ENCODE measurements around the gene STEAP4. TPM values are rescaled to one million over a fixed set of nuclear protein-coding genes. Genes with fewer than 3 reads are reported as not detected.
"Not testable (repeated sequence)": the region's sequence is repeated elsewhere in the genome, so short reads cannot be mapped to it uniquely, and the experiment has no call there.

Gene STEAP4
- total RNA-seq, 2 donors from 2014 or later, result 39.6 to 40.1 TPM

- 54% methylated on average over 1 of the region's 1 CpG for WGBS
Observed at GRCh38 chr7:88260719-88261118, 46.0 kb downstream of the STEAP4 start.

GRCh38 chr7:88259656-88260380 is 46.9 kb downstream of the STEAP4 start:
- Histone ChIP-seq H3K27me3 (replicated peaks; ENCODE audit: insufficient read depth) (no peaks in the 10 kb centered on the region), H3K4me1 (replicated peaks) (no peaks in the 10 kb centered on the region), H3K9me3 (no peaks in the 10 kb centered on the region), H3K27ac (no peak overlapping the region), H3K36me3 (no peaks in the 10 kb centered on the region), H3K4me3 (no peak overlapping the region)
- DNase-seq (ENCODE audit: low spot score), result no peak
- TF ChIP-seq POLR2A (IDR thresholded peaks at IDR 0.05) (no peak), POLR2AphosphoS5 (IDR thresholded peaks at IDR 0.05) (no peak), CTCF (IDR thresholded peaks at IDR 0.05) (no peak)
- intact Hi-C loops (cut with DNase I), result no loop called here
- 74% methylated on average over 2 of the region's 2 CpGs for WGBS

More at GRCh38 chr7:88260719-88261118, 46.0 kb downstream of the STEAP4 start:
- no peak for DNase-seq (ENCODE audit: low spot score)
- intact Hi-C loops (cut with DNase I), result no loop called here
- H3K27me3 ChIP-seq (replicated peaks; ENCODE audit: insufficient read depth), result no peaks in the 10 kb centered on the region
- H3K9me3 ChIP-seq, result no peaks in the 10 kb centered on the region
- TF ChIP-seq POLR2A (IDR thresholded peaks at IDR 0.05) (no peak), CTCF (IDR thresholded peaks at IDR 0.05) (no peak), POLR2AphosphoS5 (IDR thresholded peaks at IDR 0.05) (no peak)
- H3K36me3 ChIP-seq, result no peaks in the 10 kb centered on the region
- H3K4me1 ChIP-seq (replicated peaks), result no peaks in the 10 kb centered on the region
- H3K4me3 ChIP-seq, result no peak overlapping the region
- H3K27ac ChIP-seq, result no peak overlapping the region

- 95% methylated on average over 1 of the region's 1 CpG for WGBS
- DNase-seq (ENCODE audit: low spot score), result not testable (repeated sequence)
Observed at GRCh38 chr7:88258296-88258695, 48.4 kb downstream of the STEAP4 start.

GRCh38 chr7:88256906-88257305 is 49.8 kb downstream of the STEAP4 start:
- TF ChIP-seq POLR2A (IDR thresholded peaks at IDR 0.05) (no peak), CTCF (IDR thresholded peaks at IDR 0.05) (no peak), POLR2AphosphoS5 (IDR thresholded peaks at IDR 0.05) (no peak)
- intact Hi-C loops (cut with DNase I), result no loop called here
- no peaks in the 10 kb centered on the region for H3K27me3 ChIP-seq (replicated peaks; ENCODE audit: insufficient read depth)

More at GRCh38 chr7:88258296-88258695, 48.4 kb downstream of the STEAP4 start:
- H3K9me3 ChIP-seq; H3K27ac ChIP-seq; H3K27me3 ChIP-seq (replicated peaks; ENCODE audit: insufficient read depth); H3K36me3 ChIP-seq; H3K4me1 ChIP-seq (replicated peaks); H3K4me3 ChIP-seq; intact Hi-C loops (cut with DNase I): not testable (repeated sequence)

GRCh38 chr7:88254721-88255424 is 51.8 kb downstream of the STEAP4 start:
- DNase-seq (ENCODE audit: low spot score), result no peak
- Histone ChIP-seq H3K4me1 (replicated peaks) (no peaks in the 10 kb centered on the region), H3K36me3 (no peaks in the 10 kb centered on the region), H3K9me3 (no peaks in the 10 kb centered on the region), H3K4me3 (no peak overlapping the region), H3K27me3 (replicated peaks; ENCODE audit: insufficient read depth) (no peaks in the 10 kb centered on the region), H3K27ac (no peak overlapping the region)
- WGBS, result 86% methylated on average over 2 of the region's 2 CpGs
- intact Hi-C loops (cut with DNase I), result no loop called here
- TF ChIP-seq POLR2A (IDR thresholded peaks at IDR 0.05) (no peak), CTCF (IDR thresholded peaks at IDR 0.05) (no peak), POLR2AphosphoS5 (IDR thresholded peaks at IDR 0.05) (no peak)

More at GRCh38 chr7:88256906-88257305, 49.8 kb downstream of the STEAP4 start:
- Histone ChIP-seq H3K4me3 (no peak overlapping the region), H3K27ac (no peak overlapping the region), H3K36me3 (no peaks in the 10 kb centered on the region), H3K9me3 (no peaks in the 10 kb centered on the region), H3K4me1 (replicated peaks) (no peaks in the 10 kb centered on the region)
- no peak for DNase-seq (ENCODE audit: low spot score)

Measured in prostate gland (tissue), 2 donors.